A549 (cell line): ENCODE results near the gene KAT8.

ENCODE experiments used
- CHD4 ChIP-seq: fragments of 200-600 bp; sonication (generic); IDR thresholded peaks from 2 replicates; pipeline ENCODE4 v1.6.1; 2016; ENCODE audit warnings: antibody characterized with exemption, mild to moderate bottlenecking, borderline replicate concordance
- HDAC2 ChIP-seq: fragments of 200-600 bp; sonication (generic); IDR thresholded peaks from 2 replicates; pipeline ENCODE4 v1.6.1; 2016
- POLR2A ChIP-seq: IDR thresholded peaks from 2 replicates; pipeline ENCODE4 v1.6.1; 2012; ENCODE audit warnings: mild to moderate bottlenecking, low read length
- TF ChIP-seq, protein P1 (sequence below): fragments of >200 bp; sonication (Bioruptor Twin); formaldehyde crosslinking; IDR thresholded peaks from 3 replicates; pipeline ENCODE4 v1.5.1; 2016

DNA sequence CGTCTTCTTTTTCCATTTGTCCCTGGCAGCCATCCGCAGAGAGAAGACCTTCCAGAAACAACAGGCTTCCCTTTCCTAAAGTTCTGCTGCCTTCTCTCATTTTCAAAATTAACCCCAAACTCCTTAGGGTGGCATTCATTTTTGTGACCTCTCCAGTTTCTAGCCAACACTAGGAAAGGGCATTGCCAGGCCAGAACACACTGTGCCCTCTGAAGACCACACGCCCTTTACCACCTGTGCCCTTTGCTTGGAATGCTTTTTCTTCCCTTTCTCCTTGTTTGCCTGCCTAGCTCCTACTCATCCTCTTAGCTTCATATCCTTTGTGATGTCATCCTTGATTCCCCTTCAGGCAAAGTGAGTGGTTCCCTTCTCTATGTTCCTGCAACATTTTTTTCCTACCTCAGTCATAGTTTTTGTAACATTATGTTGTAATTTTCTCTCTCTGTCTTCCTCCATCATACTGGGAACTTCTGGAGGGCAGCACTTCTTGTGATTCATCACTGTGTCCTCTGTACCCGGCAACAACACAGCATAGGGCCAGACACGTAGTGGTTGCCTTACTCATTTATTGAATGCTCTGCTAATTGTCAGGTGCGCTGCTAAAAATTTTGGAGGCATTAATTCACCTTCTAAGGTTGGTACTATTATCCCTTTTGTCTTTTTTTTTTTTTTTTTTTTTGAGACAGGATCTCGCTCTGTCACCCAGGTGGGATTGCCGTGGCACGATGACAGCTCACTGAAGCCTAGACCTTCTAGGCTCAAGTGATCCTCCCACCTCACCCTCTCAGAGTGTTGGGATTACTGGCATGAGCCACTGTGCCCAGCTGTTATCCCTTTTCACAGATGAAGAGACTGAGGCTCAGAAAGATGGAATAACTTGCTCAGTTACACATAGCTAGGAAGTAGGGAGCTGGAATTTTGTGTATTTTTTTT lies 1.0 kb downstream of the KAT8 start:
- TF ChIP-seq, protein P1, sequence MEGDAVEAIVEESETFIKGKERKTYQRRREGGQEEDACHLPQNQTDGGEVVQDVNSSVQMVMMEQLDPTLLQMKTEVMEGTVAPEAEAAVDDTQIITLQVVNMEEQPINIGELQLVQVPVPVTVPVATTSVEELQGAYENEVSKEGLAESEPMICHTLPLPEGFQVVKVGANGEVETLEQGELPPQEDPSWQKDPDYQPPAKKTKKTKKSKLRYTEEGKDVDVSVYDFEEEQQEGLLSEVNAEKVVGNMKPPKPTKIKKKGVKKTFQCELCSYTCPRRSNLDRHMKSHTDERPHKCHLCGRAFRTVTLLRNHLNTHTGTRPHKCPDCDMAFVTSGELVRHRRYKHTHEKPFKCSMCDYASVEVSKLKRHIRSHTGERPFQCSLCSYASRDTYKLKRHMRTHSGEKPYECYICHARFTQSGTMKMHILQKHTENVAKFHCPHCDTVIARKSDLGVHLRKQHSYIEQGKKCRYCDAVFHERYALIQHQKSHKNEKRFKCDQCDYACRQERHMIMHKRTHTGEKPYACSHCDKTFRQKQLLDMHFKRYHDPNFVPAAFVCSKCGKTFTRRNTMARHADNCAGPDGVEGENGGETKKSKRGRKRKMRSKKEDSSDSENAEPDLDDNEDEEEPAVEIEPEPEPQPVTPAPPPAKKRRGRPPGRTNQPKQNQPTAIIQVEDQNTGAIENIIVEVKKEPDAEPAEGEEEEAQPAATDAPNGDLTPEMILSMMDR = no peak
- TF ChIP-seq POLR2A (no peak), HDAC2 (no peak), CHD4 (no peak)
